Adrenal gland (tissue), 5 donors: ENCODE data around the gene CD300H.

Experiments used
- CTCF ChIP-seq, 6 experiments: fragments of 450-650 bp in 4 of 6; fragments of 200-600 bp in 2 of 6; sonication (generic) in 1 of 6; IDR thresholded peaks; 1 replicate in 5 of 6; 2 replicates in 1 of 6; pipeline versions ENCODE4 v1.5.1 to v1.8.0; 2016 to 2021; ENCODE audit warnings: antibody characterized with exemption in 6 of 6, mild to moderate bottlenecking in 2 of 6, moderate library complexity in 1 of 6
- POLR2A ChIP-seq, 2 donors: fragments of 450-650 bp; IDR thresholded peaks; one replicate each; pipeline ENCODE4 v1.6.1; 2017; ENCODE audit warnings: antibody characterized with exemption in 2 of 2, mild to moderate bottlenecking in 2 of 2, moderate library complexity in 1 of 2
- donor health status: DM: no; HTN: no; CAD: no.

DNA sequence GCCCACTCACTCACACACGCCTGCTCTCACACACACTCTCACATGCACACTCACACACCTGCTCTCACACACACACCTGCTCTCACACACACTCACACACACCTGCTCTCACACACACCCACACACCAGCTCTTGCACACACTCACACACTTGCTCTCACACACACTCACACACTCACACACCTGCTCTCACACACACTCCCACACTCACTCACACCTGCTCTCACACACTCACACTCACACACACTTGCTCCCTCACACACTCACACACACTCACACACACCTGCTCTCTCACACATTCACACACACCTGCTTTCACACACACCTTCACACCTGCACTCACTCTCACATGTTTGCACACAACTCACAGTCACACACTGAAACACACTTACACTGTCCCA is 4.0 kb downstream of the CD300H start:
- no peak for TF ChIP-seq CTCF (IDR thresholded peaks at IDR 0.05)
- no peak for TF ChIP-seq POLR2A (IDR thresholded peaks at IDR 0.05)
